ENCODE results near the gene CPNE2. TPM values are rescaled to one million over a fixed set of nuclear protein-coding genes. Genes with fewer than 3 reads are reported as not detected.

CPNE2 gene
- total and polyA plus RNA-seq, 3 donors from 2014 or later: 18.3 to 51.8 (median 25.2) TPM

- no peak for TF ChIP-seq POLR2A (IDR thresholded peaks at IDR 0.05)
- no peak for TF ChIP-seq CTCF (IDR thresholded peaks at IDR 0.05)
- no peak overlapping the region for H3K27ac ChIP-seq
- DNase-seq: no peak
- intact Hi-C loops (cut with DNase I; ENCODE audit: low total_unique reads): no loop called here
- H3K27me3 ChIP-seq: no peaks in the 10 kb centered on the region
- H3K36me3 ChIP-seq (ENCODE audit: low read depth, missing control alignments): no peaks in the 10 kb centered on the region
- H3K4me1 ChIP-seq: no peaks in the 10 kb centered on the region
- 73 to 81% methylated on average over 7 of the region's 7 CpGs for WGBS, 2 donors
- no peak overlapping the region for H3K4me3 ChIP-seq
- H3K9me3 ChIP-seq: no peaks in the 10 kb centered on the region
These were observed 8.8 kb upstream of the CPNE2 start for GRCh38 chr16:57083485-57084126.

- no peak for TF ChIP-seq POLR2A (IDR thresholded peaks at IDR 0.05)
- TF ChIP-seq CTCF (IDR thresholded peaks at IDR 0.05): peak; percentile 93 to 99 (median 96)
- intact Hi-C loops (cut with DNase I; ENCODE audit: low total_unique reads): no loop called here
- 15 to 23% methylated on average over 7 to 9 of the region's 9 CpGs for WGBS, 2 donors
- H3K9me3 ChIP-seq: no peaks in the 10 kb centered on the region
- H3K4me3 ChIP-seq: no peak overlapping the region
- H3K4me1 ChIP-seq: no peaks in the 10 kb centered on the region
- no peaks in the 10 kb centered on the region for H3K27me3 ChIP-seq
- peak; percentile 81 for DNase-seq
- no peak overlapping the region for H3K27ac ChIP-seq
- H3K36me3 ChIP-seq (ENCODE audit: low read depth, missing control alignments): no peaks in the 10 kb centered on the region
These were observed 8.1 kb upstream of the CPNE2 start for GRCh38 chr16:57084257-57084770.

- TF ChIP-seq POLR2A (IDR thresholded peaks at IDR 0.05) (no peak), CTCF (IDR thresholded peaks at IDR 0.05) (no peak)
- no peaks in the 10 kb centered on the region for H3K4me1 ChIP-seq
- DNase-seq: no peak
- WGBS, 2 donors: 82 to 85% methylated on average over 7 of the region's 7 CpGs
- H3K27me3 ChIP-seq: no peaks in the 10 kb centered on the region
- no peaks in the 10 kb centered on the region for H3K36me3 ChIP-seq (ENCODE audit: low read depth, missing control alignments)
- intact Hi-C loops (cut with DNase I; ENCODE audit: low total_unique reads): no loop called here
- H3K9me3 ChIP-seq: no peaks in the 10 kb centered on the region
- H3K27ac ChIP-seq: no peak overlapping the region
- no peak overlapping the region for H3K4me3 ChIP-seq
These were observed 7.4 kb upstream of the CPNE2 start for GRCh38 chr16:57084996-57085395.

GRCh38 chr16:57087003-57087402, 5.4 kb upstream of the CPNE2 start:
- H3K27ac ChIP-seq: no peak overlapping the region
- intact Hi-C loops (cut with DNase I; ENCODE audit: low total_unique reads): no loop called here
- no peak overlapping the region for H3K4me3 ChIP-seq
- 82 to 96% methylated on average over 2 of the region's 2 CpGs for WGBS, 2 donors
- DNase-seq: no peak
- no peaks in the 10 kb centered on the region for H3K9me3 ChIP-seq
- H3K4me1 ChIP-seq: no peaks in the 10 kb centered on the region
- no peaks in the 10 kb centered on the region for H3K27me3 ChIP-seq
- H3K36me3 ChIP-seq (ENCODE audit: low read depth, missing control alignments): no peaks in the 10 kb centered on the region
- TF ChIP-seq POLR2A (IDR thresholded peaks at IDR 0.05): no peak
- no peak for TF ChIP-seq CTCF (IDR thresholded peaks at IDR 0.05)

- Histone ChIP-seq H3K27ac (no peak overlapping the region), H3K9me3 (no peaks in the 10 kb centered on the region), H3K27me3 (no peaks in the 10 kb centered on the region), H3K4me3 (no peak overlapping the region), H3K4me1 (peaks cover 9% of the 10 kb centered on the region), H3K36me3 (ENCODE audit: low read depth, missing control alignments) (no peaks in the 10 kb centered on the region)
- no peak for DNase-seq
- WGBS, 2 donors: 78 to 90% methylated on average over 2 to 8 of the region's 8 CpGs
- intact Hi-C loops (cut with DNase I; ENCODE audit: low total_unique reads): no loop called here
- no peak for TF ChIP-seq CTCF (IDR thresholded peaks at IDR 0.05)
- no peak for TF ChIP-seq POLR2A (IDR thresholded peaks at IDR 0.05)
These were observed 3.0 kb upstream of the CPNE2 start for GRCh38 chr16:57089406-57089805.

Measured in testis (tissue), 3 donors.